DMS79 (cell line): ENCODE results near the gene IRF2BPL.

Experiments used
- DNase-seq: peaks from one replicate; lab custom pipeline; 2025; lab: John Stamatoyannopoulos, UW

IRF2BPL gene

DNA sequence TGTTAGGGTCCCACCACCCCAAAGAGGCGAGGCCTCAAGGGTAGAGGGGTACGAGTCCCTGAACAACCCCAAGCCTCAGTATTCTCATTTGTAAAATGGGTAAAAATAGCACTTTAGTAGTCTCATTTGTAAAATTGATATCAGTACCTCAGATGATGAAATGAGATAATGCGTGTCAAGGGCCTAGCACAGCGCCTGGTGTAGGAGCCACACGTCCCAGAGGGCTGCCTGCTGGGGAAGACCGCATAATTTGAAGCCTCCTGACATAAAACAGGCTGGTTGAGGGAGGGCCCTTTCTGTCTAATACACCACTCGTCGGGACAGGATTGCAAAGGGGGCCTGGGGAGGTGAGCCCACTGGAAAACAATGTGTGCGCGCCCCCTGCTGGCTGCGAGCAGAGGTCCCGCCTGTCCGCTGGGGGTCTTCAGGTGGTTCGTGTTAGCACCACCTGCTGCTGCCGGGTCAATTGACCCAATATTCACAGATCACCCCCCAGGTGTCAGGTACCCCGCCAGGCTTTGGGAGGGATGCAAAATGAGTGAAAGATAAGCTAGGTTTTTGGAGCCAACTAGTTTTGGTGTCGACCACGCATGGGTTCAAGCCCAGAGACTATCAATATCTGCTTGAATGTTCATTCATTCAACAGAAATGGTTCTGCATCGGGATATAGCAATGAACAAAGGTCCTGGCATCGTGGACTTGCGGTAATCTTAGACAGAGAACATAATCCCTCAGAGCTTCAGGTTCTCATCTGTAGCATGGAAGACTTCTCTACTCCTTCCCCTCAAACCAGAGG is 24.7 kb upstream of the IRF2BPL start:
- DNase-seq: no peak

- DNase-seq: no peak
These were observed 24.0 kb upstream of the IRF2BPL start for GRCh38 chr14:77052281-77053044.

GRCh38 chr14:77051116-77051515 is 22.6 kb upstream of the IRF2BPL start:
- DNase-seq: no peak

DNA sequence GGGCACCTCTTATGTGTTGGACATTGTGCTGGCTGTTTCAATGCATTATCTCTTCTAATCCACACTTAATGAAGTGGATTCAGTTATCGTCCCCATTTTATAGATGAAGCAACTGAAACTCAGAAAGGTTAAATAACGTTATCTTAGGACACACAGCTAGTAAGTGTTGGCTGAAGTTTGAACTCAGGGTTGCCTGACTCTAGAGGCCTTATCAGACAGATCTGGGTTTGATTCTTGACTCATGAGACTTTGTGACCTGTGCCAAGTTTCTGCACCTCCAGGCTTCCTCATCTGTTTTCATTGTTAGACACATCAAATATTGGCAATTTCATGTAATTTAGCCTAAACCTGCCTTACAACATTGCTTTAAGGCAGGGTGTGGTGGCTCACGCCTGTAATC is 18.2 kb upstream of the IRF2BPL start:
- DNase-seq: no peak

- peak; percentile 36 for DNase-seq
These were observed 17.0 kb upstream of the IRF2BPL start for GRCh38 chr14:77045238-77046162.

DNA sequence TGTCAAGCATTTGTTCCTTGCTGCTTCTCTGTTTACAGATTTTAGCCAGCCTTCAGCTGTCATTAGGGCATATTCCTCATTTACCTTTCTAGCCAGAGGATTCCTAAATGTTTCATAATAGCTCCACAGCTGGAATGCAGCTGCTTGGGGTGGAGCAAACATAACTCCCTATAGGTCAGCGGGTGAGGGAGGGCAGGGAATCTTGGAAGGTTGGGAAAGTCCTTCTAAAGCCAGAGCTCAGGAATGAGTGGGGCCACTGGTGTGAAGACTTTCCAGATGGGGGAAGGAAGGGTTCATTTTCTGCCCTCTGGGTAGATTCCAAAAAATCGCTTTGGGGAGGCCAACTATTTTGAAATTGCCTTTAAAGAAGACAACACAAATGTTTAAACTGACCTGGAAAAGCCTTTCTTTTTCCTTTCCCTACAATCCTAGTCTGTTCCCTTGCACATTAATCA is 16.3 kb upstream of the IRF2BPL start:
- DNase-seq: no peak

DNA sequence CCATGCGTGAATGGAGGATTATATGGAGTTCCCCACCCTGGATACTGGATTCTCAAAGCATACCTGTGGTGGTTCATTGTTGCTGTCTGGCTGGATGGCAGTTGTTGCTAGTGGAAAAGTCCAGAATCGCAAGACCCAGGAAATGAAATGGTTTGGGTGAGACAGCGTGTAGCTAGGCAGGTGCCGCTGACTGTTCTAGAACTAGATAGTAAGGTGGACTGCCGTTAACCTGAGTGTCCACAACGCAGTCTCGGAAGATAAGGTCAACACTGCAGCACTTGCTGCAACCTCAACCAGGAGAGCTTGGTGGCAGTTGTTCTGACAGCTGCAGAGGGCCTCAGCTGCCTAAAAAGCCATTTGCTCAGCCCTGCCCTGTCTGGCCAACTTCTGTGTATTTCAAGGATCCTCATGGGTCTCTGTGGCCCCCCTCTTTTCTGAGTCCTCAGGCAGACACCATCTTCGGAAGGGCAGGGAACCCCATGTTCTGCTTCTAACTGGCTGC is 15.5 kb upstream of the IRF2BPL start:
- DNase-seq: no peak

GRCh38 chr14:77043177-77043983 is 14.9 kb upstream of the IRF2BPL start:
- DNase-seq: no peak

- DNase-seq: peak; percentile 81
These were observed 13.5 kb upstream of the IRF2BPL start for GRCh38 chr14:77041881-77042545.

- DNase-seq: no peak
These were observed 12.5 kb upstream of the IRF2BPL start for GRCh38 chr14:77040741-77041653.

GRCh38 chr14:77040059-77040740 is 11.7 kb upstream of the IRF2BPL start:
- DNase-seq: peak; percentile 100

DNA sequence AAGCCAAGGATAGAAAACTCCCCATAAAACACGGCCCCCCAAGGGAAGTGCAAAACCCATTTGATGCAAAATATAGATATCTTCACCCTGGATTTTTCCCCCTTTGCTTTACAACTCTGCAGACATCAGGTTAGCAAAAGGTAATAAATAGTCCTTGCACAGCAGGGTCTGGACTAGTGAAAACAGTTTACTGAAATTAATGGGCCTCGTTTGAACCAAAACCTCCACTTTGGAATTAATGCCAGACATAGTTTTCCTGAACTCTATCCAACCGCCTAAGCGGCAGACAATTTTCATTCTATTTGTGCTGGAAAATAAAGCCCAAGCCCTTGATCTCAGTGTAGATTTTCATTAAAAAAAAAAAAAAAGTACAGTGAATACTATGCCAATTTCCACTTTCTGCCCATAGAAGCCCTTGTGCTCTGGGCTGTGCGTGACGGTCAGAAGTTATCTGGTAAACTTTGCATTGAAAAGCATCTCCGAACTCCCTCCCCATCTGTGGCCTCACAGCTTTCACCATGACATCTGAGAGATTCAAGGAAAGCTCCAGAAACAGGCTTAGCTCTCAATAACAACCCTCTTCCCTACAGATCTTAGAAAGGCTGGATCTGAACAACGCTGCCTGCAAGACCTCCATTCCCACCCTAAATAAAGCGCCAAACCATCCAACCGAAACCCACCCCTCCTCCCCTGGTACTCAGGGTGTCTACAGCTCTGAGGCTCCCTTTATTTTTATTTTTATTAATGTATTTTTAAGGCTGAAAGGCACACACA is 11.0 kb upstream of the IRF2BPL start:
- peak; percentile 79 for DNase-seq

DNA sequence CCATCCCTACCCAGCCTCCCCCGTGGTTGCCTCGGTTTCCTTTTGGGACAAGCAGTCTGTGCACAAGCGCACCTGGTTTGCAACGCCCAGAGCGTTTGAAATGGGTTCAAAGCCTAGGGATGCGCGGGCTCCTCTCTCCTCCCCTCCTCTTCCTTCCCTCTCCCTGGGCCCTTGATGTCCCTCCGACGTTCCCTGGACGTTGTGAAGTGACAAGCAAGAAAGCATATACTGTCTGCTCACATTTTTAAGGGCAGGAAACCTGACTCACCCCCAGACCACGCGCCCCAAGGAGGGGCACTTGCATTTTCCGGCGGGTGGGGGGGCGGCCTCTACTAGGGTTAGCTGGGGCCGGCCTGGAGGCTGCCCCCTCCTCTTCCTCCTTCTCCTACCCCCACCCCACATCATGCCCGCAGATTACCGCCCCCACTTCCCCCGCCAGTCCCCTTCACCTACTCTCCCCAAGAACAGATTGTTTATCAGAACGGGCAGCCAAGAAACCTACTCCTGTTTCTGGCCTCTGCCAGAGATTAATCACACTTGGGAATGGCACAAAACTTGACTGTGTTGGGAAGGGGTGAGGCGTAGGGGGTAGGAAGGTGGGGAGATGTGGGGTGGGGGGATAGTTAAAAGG is 9.5 kb upstream of the IRF2BPL start:
- DNase-seq: peak; percentile 36

DNA sequence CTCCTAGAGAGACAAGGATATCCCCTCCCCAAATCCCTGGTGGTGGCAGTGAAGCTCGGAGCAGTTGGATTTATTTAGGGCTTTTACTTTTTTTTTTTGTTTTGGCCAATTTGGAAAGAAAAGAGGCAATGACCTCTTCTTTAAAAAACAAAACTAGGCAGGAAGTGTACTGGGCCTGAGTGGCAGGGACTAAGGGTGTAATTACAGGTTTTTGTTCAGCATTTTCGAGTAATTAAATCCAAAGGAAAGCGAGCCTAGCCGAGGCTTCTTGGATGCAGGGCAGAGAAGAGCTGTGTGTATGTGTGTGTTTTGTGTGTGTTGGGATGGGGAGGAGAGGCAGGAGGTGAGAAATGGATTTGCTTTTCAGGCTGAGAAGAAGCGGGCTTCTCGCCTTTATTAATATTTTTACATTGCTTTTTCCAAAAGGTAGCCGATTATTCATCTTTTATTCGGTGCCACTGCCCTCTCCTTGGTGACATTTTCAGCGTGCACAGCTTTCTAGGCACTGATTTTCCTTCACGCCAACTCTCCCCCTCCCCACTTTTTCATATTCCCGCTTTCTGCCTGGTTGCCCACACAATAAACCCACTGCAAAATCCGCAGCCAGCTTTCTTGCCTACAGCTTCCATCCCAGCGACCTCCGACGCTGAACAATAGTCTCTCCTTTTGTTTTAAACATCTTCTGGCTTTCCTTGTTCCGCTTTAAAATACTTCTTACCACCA is 8.9 kb upstream of the IRF2BPL start:
- no peak for DNase-seq

- DNase-seq: no peak
These were observed 8.1 kb upstream of the IRF2BPL start for GRCh38 chr14:77036484-77037214.

DNA sequence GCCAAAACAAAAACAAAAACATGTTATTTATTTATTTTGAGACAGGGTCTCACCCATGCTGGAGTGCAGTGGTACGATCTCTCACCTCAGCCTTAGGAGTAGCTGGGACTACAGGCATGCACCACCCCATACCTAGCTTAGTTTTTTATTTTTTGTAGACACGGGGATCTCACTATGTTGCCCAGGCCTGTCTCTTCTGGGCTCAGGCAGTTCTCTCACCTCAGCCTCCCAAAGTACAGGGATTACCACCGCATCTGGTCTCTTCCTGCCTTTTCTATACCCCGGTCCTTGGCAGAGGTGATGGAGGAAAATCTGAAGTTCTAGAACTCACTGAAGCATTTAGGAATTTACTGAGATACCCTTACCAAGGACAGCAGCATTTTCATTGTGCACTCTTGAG is 6.8 kb upstream of the IRF2BPL start:
- no peak for DNase-seq
